Endothelial cell of umbilical vein (primary cell): Measurements from ENCODE around the gene KBTBD8. TPM values are rescaled to one million over a fixed set of nuclear protein-coding genes. Genes with fewer than 3 reads are reported as not detected.

Experiments
- BruUV-seq: library from RNA; stranded (reverse); fragments of 400-500 nt; replicated peaks from 2 replicates; lab custom pipeline; 2021; lab: Mats Ljungman, UMichigan
- CTCF ChIA-PET: fragments of 300-600, 350-600 bp; sonication (Branson Sonifier 250); formaldehyde crosslinking; loops from one replicate; lab custom pipeline; 2021; ENCODE audit warnings: antibody characterized with exemption, inconsistent platforms; lab: Charles Lee
- POLR2A ChIA-PET: fragments of 300-600, 350-600 bp; sonication (Branson Sonifier 250); formaldehyde crosslinking; loops from one replicate; lab custom pipeline; 2021; ENCODE audit warnings: antibody characterized with exemption, inconsistent platforms; lab: Charles Lee
- DNase-seq: peaks from one replicate; pipeline ENCODE4 v3.0.0-alpha.2; 2011; ENCODE audit warnings: low read depth, low spot score
- FAIRE-seq: peaks from 2 replicates; lab custom pipeline; 2011; peaks lifted over from hg19 to GRCh38; lab: Jason Lieb, UNC
- H2AFZ ChIP-seq: 2 replicates; pipeline ENCODE4 v1.6.0; 2012; ENCODE audit warnings: low read depth, low read length, control low read depth, inconsistent platforms
- H3K27ac ChIP-seq: 2 replicates; pipeline ENCODE4 v1.5.1; 2011; ENCODE audit warnings: low read depth, mild to moderate bottlenecking, control low read depth, low read length, moderate library complexity; ENCODE audit not compliant: insufficient read depth
- H3K27me3 ChIP-seq, 2 experiments: 2 replicates each; pipeline versions ENCODE4 v1.6.0 to v1.6.1; 2011; ENCODE audit warnings: low read length in 2 of 2, mixed read lengths in 1 of 2; ENCODE audit not compliant: control insufficient read depth in 2 of 2, insufficient read depth in 2 of 2
- H3K36me3 ChIP-seq, 2 experiments: 2 replicates in 1 of 2; 3 replicates in 1 of 2; pipeline ENCODE4 v1.5.1; 2011; ENCODE audit warnings: low read length in 2 of 2, mild to moderate bottlenecking in 1 of 2, moderate library complexity in 1 of 2; ENCODE audit not compliant: control insufficient read depth in 2 of 2, insufficient read depth in 2 of 2; ENCODE audit errors: extremely low read depth in 1 of 2
- H3K4me1 ChIP-seq: 3 replicates; pipeline ENCODE4 v1.5.1; 2011; ENCODE audit warnings: mild to moderate bottlenecking, low read length; ENCODE audit not compliant: control insufficient read depth, insufficient read depth; ENCODE audit errors: extremely low read depth
- H3K4me2 ChIP-seq: 2 replicates; pipeline ENCODE4 v1.6.1; 2011; ENCODE audit warnings: low read length, control low read depth, mixed read lengths; ENCODE audit not compliant: insufficient read depth
- H3K4me3 ChIP-seq, 3 experiments: fragments of 200-600 bp in 1 of 3; sonication (generic), shearing (Covaris generic) in 1 of 3; replicated peaks in 1 of 3; 2 replicates each; pipeline ENCODE4 v1.5.1; 2011 to 2016; ENCODE audit warnings: control low read depth in 3 of 3, low read length in 3 of 3, mild to moderate bottlenecking in 2 of 3, inconsistent platforms in 1 of 3, low read depth in 1 of 3, moderate library complexity in 1 of 3; ENCODE audit not compliant: insufficient read depth in 1 of 3
- H3K79me2 ChIP-seq: 2 replicates; pipeline ENCODE4 v1.6.0; 2012; ENCODE audit warnings: low read length, inconsistent platforms; ENCODE audit not compliant: control insufficient read depth, insufficient read depth
- H3K9ac ChIP-seq: replicated peaks from 2 replicates; pipeline ENCODE3; 2011; ENCODE audit warnings: low read length, control low read depth; ENCODE audit not compliant: insufficient read depth; ENCODE audit errors: extremely low read depth
- H3K9me1 ChIP-seq: replicated peaks from 3 replicates; pipeline ENCODE4 v1.6.0; 2011; ENCODE audit warnings: mild to moderate bottlenecking, low read length; ENCODE audit not compliant: control insufficient read depth, insufficient read depth; ENCODE audit errors: extremely low read depth
- H3K9me3 ChIP-seq: replicated peaks from 2 replicates; pipeline ENCODE4 v1.5.1; 2012; ENCODE audit warnings: low read length, inconsistent platforms; ENCODE audit not compliant: control insufficient read depth, insufficient read depth
- H4K20me1 ChIP-seq: replicated peaks from 2 replicates; pipeline ENCODE3; 2011; ENCODE audit warnings: mild to moderate bottlenecking, low read length; ENCODE audit not compliant: control insufficient read depth, insufficient read depth; ENCODE audit errors: extremely low read depth
- EZH2 ChIP-seq: IDR thresholded peaks from 2 replicates; pipeline ENCODE4 v1.6.1; 2012; ENCODE audit warnings: borderline replicate concordance, low read depth, mild to moderate bottlenecking, moderate library complexity, low read length, inconsistent platforms; ENCODE audit not compliant: severe bottlenecking
- FOS ChIP-seq: IDR thresholded peaks from 2 replicates; pipeline ENCODE4 v1.6.1; 2011; ENCODE audit warnings: mild to moderate bottlenecking, low read length, moderate library complexity, borderline replicate concordance; ENCODE audit not compliant: insufficient read depth
- GATA2 ChIP-seq: IDR thresholded peaks from 2 replicates; pipeline ENCODE4 v1.7.0; 2011; ENCODE audit warnings: low read depth, mild to moderate bottlenecking, moderate library complexity, mixed read lengths, low read length; ENCODE audit not compliant: insufficient read length, insufficient read depth
- JUN ChIP-seq: IDR thresholded peaks from 2 replicates; pipeline ENCODE4 v1.6.1; 2011; ENCODE audit warnings: borderline replicate concordance, low read depth; ENCODE audit not compliant: insufficient read length, insufficient read depth
- MAX ChIP-seq: IDR thresholded peaks from 2 replicates; pipeline ENCODE4 v1.6.1; 2011; ENCODE audit not compliant: insufficient read depth, insufficient read length
- MYC ChIP-seq: IDR thresholded peaks from one replicate; pipeline ENCODE4 v1.6.1; 2011; ENCODE audit warnings: mild to moderate bottlenecking, low read depth, low read length
- POLR2AphosphoS5 ChIP-seq: IDR thresholded peaks from 2 replicates; pipeline ENCODE4 v1.6.1; 2012; ENCODE audit warnings: low read depth, mild to moderate bottlenecking, control low read depth, low read length, moderate library complexity; ENCODE audit not compliant: insufficient read depth
- dilution Hi-C: fragments of 300-500 bp; cut with MboI; formaldehyde crosslinking; loops from one replicate; pipeline ENCODE4 v1.15.0; 2019; ENCODE audit warnings: low sequenced_read_pairs; ENCODE audit not compliant: extremely low pct_ligation_motif_present
- intact Hi-C: fragments of 100-400 bp; cut with micrococcal nuclease; formaldehyde crosslinking; loops from one replicate; pipeline ENCODE4 v1.10.0; 2022
- polyA plus RNA-seq, 4 experiments: library from polyadenylated mRNA; depleted of rRNA in 3 of 4; stranded (reverse) in 3 of 4; unstranded in 1 of 4; fragments of >200 nt; gene quantifications; 2 replicates each; pipeline versions ENCODE4 v1.2.1 to v1.2.3, GENCODE V29; 2011 to 2012; ENCODE audit warnings: missing spikeins in 1 of 4
- total RNA-seq: library from RNA; stranded (reverse); gene quantifications from 2 replicates; pipeline ENCODE4 v1.2.3, GENCODE V29; 2021
- TF ChIP-seq, protein P1 (sequence below), 2 donors: IDR thresholded peaks; 1 replicate in 1 of 2; 2 replicates in 1 of 2; pipeline ENCODE4 v1.5.1; 2011; ENCODE audit warnings: low read length in 2 of 2, mild to moderate bottlenecking in 2 of 2, moderate library complexity in 2 of 2, control low read depth in 1 of 2, inconsistent platforms in 1 of 2, low read depth in 1 of 2; ENCODE audit not compliant: insufficient read depth in 1 of 2; ENCODE audit errors: extremely low read depth in 1 of 2

Gene KBTBD8
- total and polyA plus RNA-seq, 2 donors (not counting 3 experiments of a cell fraction or from before 2014, with no cell fraction given), result 0.26 to 1.1 TPM

DNA sequence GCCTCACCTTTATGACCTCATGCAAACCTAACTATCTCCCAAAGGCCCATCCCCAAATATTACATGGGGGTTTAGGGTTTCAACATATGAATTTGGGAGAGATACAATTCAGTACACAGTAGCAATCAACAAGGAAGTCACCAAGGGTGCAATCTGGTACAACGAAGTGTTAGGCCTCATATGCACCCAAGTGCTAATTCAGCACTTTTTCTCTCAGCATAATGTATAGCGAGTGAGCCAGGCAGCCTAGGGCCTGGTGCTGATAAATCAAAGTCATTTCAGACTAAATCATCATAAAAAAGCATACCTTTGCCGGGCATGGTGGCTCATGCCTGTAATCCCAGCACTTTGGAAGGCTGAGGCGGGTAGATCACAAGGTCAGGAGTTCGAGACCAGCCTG lies 11.7 kb upstream of the KBTBD8 start:
- H3K4me3 ChIP-seq, result no peak overlapping the region
- H2AFZ ChIP-seq, result no peak overlapping the region
- no peaks in the 10 kb centered on the region for H4K20me1 ChIP-seq
- ChIA-PET POLR2A (no interaction called here), CTCF (no interaction called here)
- H3K9ac ChIP-seq, result no peak overlapping the region
- H3K27me3 ChIP-seq, result peaks cover 2 to 3% of the 10 kb centered on the region in 2 experiments
- H3K36me3 ChIP-seq, result no peaks in the 10 kb centered on the region
- FAIRE-seq (no peak), DNase-seq (no peak)
- H3K4me2 ChIP-seq, result no peak overlapping the region
- TF ChIP-seq POLR2AphosphoS5, result no peak
- H3K9me3 ChIP-seq, result no peaks in the 10 kb centered on the region
- H3K79me2 ChIP-seq, result no peaks in the 10 kb centered on the region
- no peaks in the 10 kb centered on the region for H3K9me1 ChIP-seq
- intact Hi-C loops (no loop called here), dilution Hi-C loops (no loop called here)
- no peaks in the 10 kb centered on the region for H3K4me1 ChIP-seq
- no TSS peak for BruUV-seq
- H3K27ac ChIP-seq, result no peak overlapping the region

- intact Hi-C loops (no loop called here), dilution Hi-C loops (no loop called here)
- no peaks in the 10 kb centered on the region for H3K79me2 ChIP-seq
- no peaks in the 10 kb centered on the region for H3K36me3 ChIP-seq
- CTCF ChIA-PET, result interaction anchor here (0.8 to 2.4 kb wide), 6 partner anchors 9 to 735 kb away, joined by 3 to 13 read pairs (median 4); partner anchors contain the start of gene KBTBD8
- peaks cover 2 to 4% of the 10 kb centered on the region in 2 experiments for H3K27me3 ChIP-seq
- peak; percentile 38 for FAIRE-seq
- H3K4me2 ChIP-seq, result no peak overlapping the region
- no peak overlapping the region for H3K4me3 ChIP-seq
- H3K27ac ChIP-seq, result no peak overlapping the region
- no peak for DNase-seq
- TF ChIP-seq MYC (no peak), JUN (no peak), POLR2AphosphoS5 (no peak), GATA2 (no peak), FOS (no peak), EZH2 (no peak), MAX (no peak)
- TF ChIP-seq, protein P1, sequence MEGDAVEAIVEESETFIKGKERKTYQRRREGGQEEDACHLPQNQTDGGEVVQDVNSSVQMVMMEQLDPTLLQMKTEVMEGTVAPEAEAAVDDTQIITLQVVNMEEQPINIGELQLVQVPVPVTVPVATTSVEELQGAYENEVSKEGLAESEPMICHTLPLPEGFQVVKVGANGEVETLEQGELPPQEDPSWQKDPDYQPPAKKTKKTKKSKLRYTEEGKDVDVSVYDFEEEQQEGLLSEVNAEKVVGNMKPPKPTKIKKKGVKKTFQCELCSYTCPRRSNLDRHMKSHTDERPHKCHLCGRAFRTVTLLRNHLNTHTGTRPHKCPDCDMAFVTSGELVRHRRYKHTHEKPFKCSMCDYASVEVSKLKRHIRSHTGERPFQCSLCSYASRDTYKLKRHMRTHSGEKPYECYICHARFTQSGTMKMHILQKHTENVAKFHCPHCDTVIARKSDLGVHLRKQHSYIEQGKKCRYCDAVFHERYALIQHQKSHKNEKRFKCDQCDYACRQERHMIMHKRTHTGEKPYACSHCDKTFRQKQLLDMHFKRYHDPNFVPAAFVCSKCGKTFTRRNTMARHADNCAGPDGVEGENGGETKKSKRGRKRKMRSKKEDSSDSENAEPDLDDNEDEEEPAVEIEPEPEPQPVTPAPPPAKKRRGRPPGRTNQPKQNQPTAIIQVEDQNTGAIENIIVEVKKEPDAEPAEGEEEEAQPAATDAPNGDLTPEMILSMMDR (IDR thresholded peaks at IDR 0.05; ENCODE audit: extremely low read depth in 1 of 2, insufficient read depth in 1 of 2, low read depth in 1 of 2, low read length in 2 of 2), result no peak
- H3K9me1 ChIP-seq, result no peaks in the 10 kb centered on the region
- H4K20me1 ChIP-seq, result no peaks in the 10 kb centered on the region
- no peak overlapping the region for H3K9ac ChIP-seq
- no peak overlapping the region for H2AFZ ChIP-seq
- POLR2A ChIA-PET, result no interaction called here
- BruUV-seq, result no TSS peak
- no peaks in the 10 kb centered on the region for H3K9me3 ChIP-seq
- H3K4me1 ChIP-seq, result no peaks in the 10 kb centered on the region
Observed at GRCh38 chr3:66989241-66989640, 8.9 kb upstream of the KBTBD8 start.
